IMR-90 (cell line): Measurements from ENCODE around the gene POLR2L.

Experiments
- CEBPB ChIP-seq: IDR thresholded peaks from 2 replicates; pipeline ENCODE4 v1.6.1; 2012; ENCODE audit warnings: low read depth, low read length, improper control_type of control experiment
- CTCF ChIP-seq: conservative IDR thresholded peaks from 2 replicates; pipeline ENCODE4 v1.5.1; 2012; ENCODE audit warnings: mild to moderate bottlenecking, low read depth, low read length, improper control_type of control experiment
- FOS ChIP-seq: fragments of 150-350 bp; IDR thresholded peaks from 2 replicates; pipeline ENCODE4 v1.6.1; 2016; ENCODE audit warnings: low read depth, low read length
- MAZ ChIP-seq: IDR thresholded peaks from 2 replicates; pipeline ENCODE4 v1.6.1; 2012; ENCODE audit warnings: low read depth, mild to moderate bottlenecking, low read length, improper control_type of control experiment, moderate library complexity, borderline replicate concordance
- POLR2A ChIP-seq: IDR thresholded peaks from 2 replicates; pipeline ENCODE4 v1.6.1; 2012; ENCODE audit warnings: mild to moderate bottlenecking, low read depth, low read length
- RAD21 ChIP-seq: IDR thresholded peaks from 2 replicates; pipeline ENCODE4 v1.6.1; 2012; ENCODE audit warnings: low read length, improper control_type of control experiment

GRCh38 chr11:828506-829175, 13.7 kb downstream of the POLR2L start:
- TF ChIP-seq RAD21, result no peak
- no peak for TF ChIP-seq CTCF
- TF ChIP-seq POLR2A, result no peak
- TF ChIP-seq FOS, result no peak
- no peak for TF ChIP-seq MAZ
- TF ChIP-seq CEBPB, result no peak
